H9 (cell line): ENCODE data around the gene DHRS9. TPM values are rescaled to one million over a fixed set of nuclear protein-coding genes. Genes with fewer than 3 reads are reported as not detected.

Source experiments
- DNase-seq: peaks from one replicate; pipeline ENCODE4 v3.0.0-alpha.2; 2017
- H2AFZ ChIP-seq: one replicate; pipeline ENCODE4 v1.6.1; 2013; ENCODE audit warnings: mild to moderate bottlenecking, low read length, control low read depth, moderate library complexity
- H2AK5ac ChIP-seq: 2 replicates; pipeline ENCODE4 v1.6.1; 2013; ENCODE audit warnings: low read length, control low read depth, mixed read lengths; ENCODE audit not compliant: insufficient read length
- H2BK120ac ChIP-seq: one replicate; pipeline ENCODE4 v1.6.1; 2013; ENCODE audit warnings: low read depth, mild to moderate bottlenecking, low read length, control low read depth, inconsistent platforms; ENCODE audit not compliant: poor library complexity, severe bottlenecking
- H2BK12ac ChIP-seq: 2 replicates; pipeline ENCODE4 v1.6.1; 2013; ENCODE audit warnings: low read length, control low read depth, mixed read lengths, low read depth; ENCODE audit not compliant: insufficient read length
- H2BK15ac ChIP-seq: 2 replicates; pipeline ENCODE4 v1.6.1; 2013; ENCODE audit warnings: low read depth, low read length, control low read depth
- H2BK20ac ChIP-seq: one replicate; pipeline ENCODE4 v1.6.1; 2013; ENCODE audit warnings: low read depth, mild to moderate bottlenecking, low read length, control low read depth, inconsistent platforms; ENCODE audit not compliant: poor library complexity, severe bottlenecking
- H2BK5ac ChIP-seq: 2 replicates; pipeline ENCODE4 v1.6.1; 2013; ENCODE audit warnings: low read length, control low read depth, mixed read lengths; ENCODE audit not compliant: insufficient read length
- H3K14ac ChIP-seq: 2 replicates; pipeline ENCODE4 v1.6.1; 2013; ENCODE audit warnings: low read length, control low read depth; ENCODE audit not compliant: insufficient read depth
- H3K18ac ChIP-seq: 2 replicates; pipeline ENCODE4 v1.6.1; 2013; ENCODE audit warnings: low read depth, mild to moderate bottlenecking, mixed read lengths, low read length, control low read depth; ENCODE audit not compliant: insufficient read length
- H3K23ac ChIP-seq: 2 replicates; pipeline ENCODE4 v1.6.1; 2013; ENCODE audit warnings: low read length, control low read depth, mixed read lengths, low read depth; ENCODE audit not compliant: insufficient read length
- H3K23me2 ChIP-seq: 2 replicates; pipeline ENCODE4 v1.6.1; 2013; ENCODE audit warnings: low read depth, mild to moderate bottlenecking, mixed read lengths, low read length, control low read depth; ENCODE audit not compliant: insufficient read length, poor library complexity, severe bottlenecking
- H3K27ac ChIP-seq: 2 replicates; pipeline ENCODE4 v1.5.1; 2013; ENCODE audit warnings: low read length, control low read depth, mixed read lengths, low read depth; ENCODE audit not compliant: insufficient read length
- H3K27me3 ChIP-seq: 2 replicates; pipeline ENCODE4 v1.6.1; 2013; ENCODE audit warnings: low read length, control low read depth, inconsistent platforms; ENCODE audit not compliant: insufficient read depth
- H3K4ac ChIP-seq: 2 replicates; pipeline ENCODE4 v1.6.1; 2013; ENCODE audit warnings: low read depth, mild to moderate bottlenecking, control low read depth, inconsistent platforms, low read length, moderate library complexity
- H3K4me1 ChIP-seq: 2 replicates; pipeline ENCODE4 v1.6.1; 2013; ENCODE audit warnings: low read length, control low read depth, inconsistent platforms; ENCODE audit not compliant: insufficient read depth
- H3K4me2 ChIP-seq: 2 replicates; pipeline ENCODE4 v1.6.1; 2013; ENCODE audit warnings: low read length, control low read depth, mixed read lengths; ENCODE audit not compliant: insufficient read length, insufficient read depth
- H3K56ac ChIP-seq: 2 replicates; pipeline ENCODE4 v1.6.1; 2013; ENCODE audit warnings: low read depth, mild to moderate bottlenecking, mixed read lengths, low read length, control low read depth; ENCODE audit not compliant: insufficient read length
- H3K79me1 ChIP-seq: 2 replicates; pipeline ENCODE4 v1.6.1; 2013; ENCODE audit warnings: low read depth, mild to moderate bottlenecking, moderate library complexity, low read length, control low read depth, inconsistent platforms; ENCODE audit not compliant: insufficient read depth, poor library complexity, severe bottlenecking
- H3K79me2 ChIP-seq: 2 replicates; pipeline ENCODE4 v1.6.1; 2013; ENCODE audit warnings: low read length, control low read depth, inconsistent platforms; ENCODE audit not compliant: insufficient read depth
- H3K9ac ChIP-seq: 2 replicates; pipeline ENCODE4 v1.6.1; 2013; ENCODE audit warnings: low read length, control low read depth, mixed read lengths; ENCODE audit not compliant: insufficient read length; ENCODE audit errors: extremely low read depth
- H3K9me3 ChIP-seq: one replicate; pipeline ENCODE4 v1.6.1; 2013; ENCODE audit warnings: low read depth, low read length, inconsistent platforms; ENCODE audit not compliant: control insufficient read depth
- H3T11ph ChIP-seq: one replicate; pipeline ENCODE4 v1.6.1; 2013; ENCODE audit warnings: mild to moderate bottlenecking, low read length, control low read depth, inconsistent platforms
- H4K20me1 ChIP-seq: one replicate; pipeline ENCODE4 v1.6.1; 2013; ENCODE audit not compliant: control insufficient read depth, insufficient read length, insufficient read depth
- H4K5ac ChIP-seq: 2 replicates; pipeline ENCODE4 v1.6.1; 2013; ENCODE audit warnings: low read depth, mild to moderate bottlenecking, mixed read lengths, low read length, control low read depth; ENCODE audit not compliant: insufficient read length
- H4K8ac ChIP-seq: replicated peaks from 2 replicates; pipeline ENCODE4 v1.6.1; 2013; ENCODE audit warnings: low read length, control low read depth, mixed read lengths, low read depth; ENCODE audit not compliant: insufficient read length
- H4K91ac ChIP-seq: 2 replicates; pipeline ENCODE4 v1.6.1; 2013; ENCODE audit warnings: low read depth, mild to moderate bottlenecking, moderate library complexity, mixed read lengths, low read length, control low read depth; ENCODE audit not compliant: insufficient read length
- H3K27ac Mint-ChIP-seq, 3 experiments: 2 replicates in 2 of 3; 3 replicates in 1 of 3; pipeline ENCODE4 v1.8.0; 2020 to 2021; ENCODE audit warnings: mixed read lengths in 3 of 3, mild to moderate bottlenecking in 1 of 3, moderate library complexity in 1 of 3
- H3K27me3 Mint-ChIP-seq: 2 replicates; pipeline ENCODE4 v1.8.0; 2021; ENCODE audit warnings: low read depth, mild to moderate bottlenecking, moderate library complexity, mixed read lengths
- H3K36me3 Mint-ChIP-seq, 3 experiments: 2 replicates in 2 of 3; 3 replicates in 1 of 3; pipeline ENCODE4 v1.8.0; 2020 to 2021; ENCODE audit warnings: low read depth in 3 of 3, mixed read lengths in 3 of 3; ENCODE audit not compliant: insufficient read depth in 1 of 3
- H3K4me1 Mint-ChIP-seq, 2 experiments: 2 replicates each; pipeline ENCODE4 v1.8.0; 2020; ENCODE audit warnings: mixed read lengths in 2 of 2
- H3K4me3 Mint-ChIP-seq, 2 experiments: 2 replicates in 1 of 2; 3 replicates in 1 of 2; pipeline ENCODE4 v1.8.0; 2020 to 2021; ENCODE audit warnings: mild to moderate bottlenecking in 2 of 2, mixed read lengths in 2 of 2, moderate library complexity in 1 of 2
- H3K9me3 Mint-ChIP-seq, 2 experiments: 2 replicates in 1 of 2; 3 replicates in 1 of 2; pipeline ENCODE4 v1.8.0; 2020; ENCODE audit warnings: mild to moderate bottlenecking in 2 of 2, mixed read lengths in 2 of 2, moderate library complexity in 1 of 2
- CTCF ChIP-seq: fragments of 200-600 bp; sonication (generic); conservative IDR thresholded peaks from 3 replicates; pipeline ENCODE4 v1.8.0; 2021; ENCODE audit warnings: antibody characterized with exemption, mild to moderate bottlenecking
- WGBS: extraction: QIAGEN DNeasy Blood & Tissue Kit; methylation state at CpG from one replicate; pipeline ENCODE4 v1.1.7; 2013; ENCODE audit warnings: missing lambda C conversion rate, low lambda C conversion rate, mixed read lengths; ENCODE audit not compliant: insufficient read length; ENCODE audit errors: extremely low coverage; 5-methylcytosine and 5-hydroxymethylcytosine counted together
- total RNA-seq: library from RNA; stranded (reverse); gene quantifications from 2 replicates; pipeline ENCODE4 v1.2.1, GENCODE V29; 2021

DHRS9 gene
- total RNA-seq, 1 experiment from 2014 or later: not detected

GRCh38 chr2:169116327-169116726 lies 47.0 kb downstream of the DHRS9 start:
- H3K4me3 Mint-ChIP-seq: no peak overlapping the region
- no peaks in the 10 kb centered on the region for H4K20me1 ChIP-seq
- no peak overlapping the region for H3K9ac ChIP-seq
- no peak overlapping the region for H4K5ac ChIP-seq
- H2AK5ac ChIP-seq: no peak overlapping the region
- H2BK20ac ChIP-seq: no peak overlapping the region
- no peak overlapping the region for H2BK15ac ChIP-seq
- H3K4me1 ChIP-seq: no peaks in the 10 kb centered on the region
- no peak overlapping the region for H3K14ac ChIP-seq
- no peak overlapping the region for H3K4ac ChIP-seq
- no peak overlapping the region for H4K8ac ChIP-seq
- H3K79me2 ChIP-seq: no peaks in the 10 kb centered on the region
- H3K27me3 Mint-ChIP-seq: peaks cover 5% of the 10 kb centered on the region
- no peak overlapping the region for H3K56ac ChIP-seq
- no peak overlapping the region for H3K27ac ChIP-seq
- no peak for DNase-seq
- WGBS: no CpG with 5 or more reads among the region's 2 CpGs
- no peaks in the 10 kb centered on the region for H3K23me2 ChIP-seq
- H3K9me3 ChIP-seq: no peaks in the 10 kb centered on the region
- H3K79me1 ChIP-seq: no peaks in the 10 kb centered on the region
- no peak overlapping the region for H3K27ac Mint-ChIP-seq
- H3K36me3 Mint-ChIP-seq: peaks cover 0 to 1% (median 0%) of the 10 kb centered on the region in 3 experiments; a peak in 1 of 7 replicates
- H2AFZ ChIP-seq: no peak overlapping the region
- peaks cover 8 to 14% of the 10 kb centered on the region in 2 experiments for H3K4me1 Mint-ChIP-seq
- no peaks in the 10 kb centered on the region for H3K27me3 ChIP-seq
- H3K9me3 Mint-ChIP-seq: no peaks in the 10 kb centered on the region
- H3K4me2 ChIP-seq: no peak overlapping the region
- no peak overlapping the region for H2BK5ac ChIP-seq
- H2BK120ac ChIP-seq: no peak overlapping the region
- no peak overlapping the region for H2BK12ac ChIP-seq
- no peak overlapping the region for H3K18ac ChIP-seq
- no peak overlapping the region for H3T11ph ChIP-seq
- H3K23ac ChIP-seq: no peak overlapping the region
- no peak for TF ChIP-seq CTCF
- H4K91ac ChIP-seq: no peak overlapping the region
